PC-9 (cell line): Measurements from ENCODE around the gene TMEM18. TPM values are rescaled to one million over a fixed set of nuclear protein-coding genes. Genes with fewer than 3 reads are reported as not detected.
A peak's percentile ranks its signal among the peaks of the same experiment; 100 is the strongest.

Source experiments
- BruUV-seq: library from RNA; stranded (reverse); fragments of 400-500 nt; replicated peaks from 2 replicates; lab custom pipeline; 2021; lab: Mats Ljungman, UMichigan
- CTCF ChIA-PET: fragments of 300-600 bp; sonication (Branson Sonifier 250); formaldehyde crosslinking; loops from one replicate; lab custom pipeline; 2022; ENCODE audit warnings: antibody characterized with exemption; lab: Charles Lee
- POLR2A ChIA-PET: fragments of 300-600 bp; sonication (Branson Sonifier 250); formaldehyde crosslinking; loops from one replicate; lab custom pipeline; 2022; ENCODE audit warnings: antibody characterized with exemption; ENCODE audit not compliant: unreplicated experiment; lab: Charles Lee
- DNase-seq, 2 experiments: peaks; one replicate each; pipeline versions ENCODE4 v3.0.0 to v3.0.0-alpha.2; 2015 to 2022; ENCODE audit warnings: mixed read lengths in 1 of 2
- H2AFZ ChIP-seq: fragments of 200-600 bp; sonication (generic); 2 replicates; pipeline ENCODE4 v1.8.1; 2017; ENCODE audit warnings: antibody characterized with exemption
- H3F3A ChIP-seq: fragments of 200-600 bp; sonication (generic); 2 replicates; pipeline ENCODE4 v1.8.1; 2017; ENCODE audit warnings: antibody characterized with exemption, mild to moderate bottlenecking, low read depth; ENCODE audit not compliant: insufficient read depth
- H3K27ac ChIP-seq: fragments of 200-600 bp; sonication (generic); 2 replicates; pipeline ENCODE4 v1.6.1; 2016; ENCODE audit warnings: mixed run types
- H3K27me3 ChIP-seq: fragments of 200-600 bp; sonication (generic); 2 replicates; pipeline ENCODE4 v1.6.1; 2016; ENCODE audit warnings: low read depth, mixed run types; ENCODE audit not compliant: insufficient read depth
- H3K36me3 ChIP-seq: fragments of 200-600 bp; sonication (generic); 2 replicates; pipeline ENCODE4 v1.6.1; 2016; ENCODE audit warnings: low read depth, mixed run types
- H3K4me1 ChIP-seq: fragments of 200-600 bp; sonication (generic); replicated peaks from 2 replicates; pipeline ENCODE4 v1.6.1; 2016; ENCODE audit warnings: mixed run types; ENCODE audit not compliant: insufficient read depth
- H3K4me2 ChIP-seq: fragments of 200-600 bp; sonication (generic); 2 replicates; pipeline ENCODE4 v1.6.1; 2017; ENCODE audit warnings: mixed run types
- H3K4me3 ChIP-seq: fragments of 200-600 bp; sonication (generic); 2 replicates; pipeline ENCODE4 v1.6.1; 2016; ENCODE audit warnings: mixed run types
- H3K79me2 ChIP-seq: fragments of 200-600 bp; sonication (generic); 2 replicates; pipeline ENCODE4 v1.6.1; 2017; ENCODE audit warnings: low read depth, mixed run types
- H3K9me2 ChIP-seq: fragments of 200-600 bp; sonication (generic); 2 replicates; pipeline ENCODE4 v1.8.1; 2017; ENCODE audit warnings: mild to moderate bottlenecking; ENCODE audit not compliant: insufficient read depth
- H3K9me3 ChIP-seq: fragments of 200-600 bp; sonication (generic); 2 replicates; pipeline ENCODE4 v1.8.1; 2016; ENCODE audit warnings: low read depth; ENCODE audit not compliant: insufficient read depth
- H4K20me1 ChIP-seq: fragments of 200-600 bp; sonication (generic); 2 replicates; pipeline ENCODE4 v1.8.1; 2017; ENCODE audit not compliant: insufficient read depth
- CTCF ChIP-seq: fragments of 200-600 bp; sonication (generic); conservative IDR thresholded peaks from 2 replicates; pipeline ENCODE4 v1.6.1; 2017; ENCODE audit warnings: mixed run types, antibody characterized with exemption, mild to moderate bottlenecking, moderate library complexity
- EZH2 ChIP-seq: fragments of 200-600 bp; sonication (generic); IDR thresholded peaks from 2 replicates; pipeline ENCODE4 v1.8.0; 2017; ENCODE audit warnings: antibody characterized with exemption, low read depth
- intact Hi-C: fragments of 100-400 bp; cut with micrococcal nuclease; formaldehyde crosslinking; loops from one replicate; pipeline ENCODE4 v1.10.0; 2022; ENCODE audit not compliant: unreplicated experiment
- total RNA-seq: library from RNA; stranded (reverse); gene quantifications from 2 replicates; pipeline ENCODE4 v1.2.3, GENCODE V29; 2021

TMEM18 gene
- total RNA-seq, 1 experiment from 2014 or later, result 30.5 TPM

DNA sequence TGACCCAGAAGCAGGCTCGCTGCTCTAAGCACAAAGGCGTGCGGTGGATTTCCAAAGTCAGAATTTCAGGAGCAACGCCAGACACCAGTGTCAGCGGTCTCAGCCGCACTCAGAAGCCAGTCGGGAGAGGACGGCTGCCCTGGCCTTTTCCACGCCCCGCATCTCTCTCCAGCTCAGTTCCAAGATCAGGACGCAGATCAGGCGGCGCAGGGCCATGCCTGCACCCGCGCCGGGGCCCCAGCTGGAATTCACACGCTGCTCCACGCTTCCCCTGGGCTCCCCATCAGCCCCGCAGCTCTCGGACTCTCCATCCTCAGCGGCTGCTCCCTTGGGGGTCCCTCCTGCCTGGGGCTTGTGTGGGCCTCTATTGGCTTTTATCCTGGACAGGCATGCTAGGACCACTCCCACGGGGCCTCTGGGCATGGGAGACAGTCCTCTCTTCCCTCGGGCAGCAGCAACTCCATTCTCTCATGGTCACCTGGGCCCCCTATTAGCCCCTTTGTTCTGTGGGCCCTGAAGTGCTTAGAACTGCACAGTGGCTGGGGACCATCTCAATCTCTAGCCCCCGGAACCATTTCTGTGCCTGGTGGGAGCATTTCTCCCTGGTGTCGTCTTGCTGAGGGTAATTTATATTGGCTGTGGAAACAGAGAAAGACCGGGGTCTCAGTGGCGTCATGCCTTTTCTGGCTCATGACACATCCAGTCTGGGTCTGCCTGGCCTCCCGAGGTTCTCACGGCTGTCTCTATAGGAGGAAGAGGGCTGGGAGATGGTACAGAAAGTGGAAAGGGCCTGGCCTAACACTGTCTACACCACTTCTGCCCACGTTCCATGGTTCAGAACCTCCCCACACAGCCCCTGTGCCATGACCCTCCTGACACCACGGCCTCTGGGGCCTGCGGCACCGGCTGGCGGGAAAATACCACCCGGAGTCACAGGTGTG lies 14.9 kb upstream of the TMEM18 start:
- H3K79me2 ChIP-seq, result no peaks in the 10 kb centered on the region
- no peaks in the 10 kb centered on the region for H3K36me3 ChIP-seq
- H3K4me1 ChIP-seq, result no peaks in the 10 kb centered on the region; the same call in 1 of the 2 replicates
- peaks cover 76% of the 10 kb centered on the region for H3K27me3 ChIP-seq
- H3K9me3 ChIP-seq, result no peaks in the 10 kb centered on the region
- CTCF ChIA-PET, result no interaction called here
- H3K4me2 ChIP-seq, result no peak overlapping the region
- intact Hi-C loops, result no loop called here
- H3K9me2 ChIP-seq, result no peaks in the 10 kb centered on the region
- no peak overlapping the region for H3K27ac ChIP-seq
- no peaks in the 10 kb centered on the region for H3F3A ChIP-seq
- no peaks in the 10 kb centered on the region for H4K20me1 ChIP-seq
- no peak overlapping the region for H2AFZ ChIP-seq
- H3K4me3 ChIP-seq, result no peak overlapping the region
- POLR2A ChIA-PET, result no interaction called here
- no TSS peak for BruUV-seq
- DNase-seq, result peak in 1 of 2 experiments; percentile 27
- TF ChIP-seq EZH2 (no peak), CTCF (no peak)

- intact Hi-C loops, result no loop called here
- Histone ChIP-seq H4K20me1 (no peaks in the 10 kb centered on the region), H3K4me3 (no peak overlapping the region), H3F3A (no peaks in the 10 kb centered on the region), H3K36me3 (no peaks in the 10 kb centered on the region), H3K9me2 (no peaks in the 10 kb centered on the region), H3K27me3 (peaks cover 76% of the 10 kb centered on the region), H3K27ac (no peak overlapping the region), H3K4me1 (no peaks in the 10 kb centered on the region; the same call in 1 of the 2 replicates), H3K4me2 (no peak overlapping the region), H3K79me2 (no peaks in the 10 kb centered on the region), H3K9me3 (peaks cover 6% of the 10 kb centered on the region; the same call in 1 of the 2 replicates), H2AFZ (no peak overlapping the region)
- TF ChIP-seq CTCF, result no peak
- no peak for TF ChIP-seq EZH2
- ChIA-PET POLR2A (interaction anchor here (0.7 kb wide), 1 partner anchor 550 kb away, joined by 3 read pairs; no protein-coding TSS in a partner anchor), CTCF (no interaction called here)
- BruUV-seq, result no TSS peak
- DNase-seq, result no peak
Observed at GRCh38 chr2:690799-691198, 13.6 kb upstream of the TMEM18 start.

DNA sequence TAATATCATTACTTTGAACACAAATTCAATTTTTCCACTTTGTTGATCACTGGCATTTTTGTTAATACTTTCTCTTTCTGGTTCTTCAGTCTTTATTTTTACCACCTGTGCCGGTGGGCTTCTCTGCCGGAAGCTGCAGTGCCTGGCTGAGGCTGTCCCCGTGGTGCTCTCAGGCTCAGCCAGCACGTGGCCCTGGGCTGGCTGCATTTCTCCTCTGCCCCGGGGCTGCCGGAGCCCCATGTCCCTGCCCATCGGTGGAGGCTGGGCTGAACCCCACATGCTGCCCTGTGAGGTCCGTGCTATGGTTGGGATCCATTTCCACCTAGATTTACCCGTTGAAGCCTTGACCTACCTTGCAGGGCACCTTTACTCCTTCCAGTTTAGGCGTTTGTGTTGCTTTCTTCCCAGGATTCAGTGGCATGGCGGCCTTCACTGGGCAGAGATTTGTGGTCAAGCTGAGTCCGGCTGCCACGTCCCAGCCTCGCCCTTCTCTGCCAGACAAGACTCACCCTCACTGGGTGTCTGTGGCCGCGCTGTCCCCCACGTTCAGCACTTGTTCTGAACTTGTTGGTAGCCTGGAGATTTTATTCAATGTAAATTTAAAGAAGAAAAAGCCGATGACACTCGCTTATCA lies 12.8 kb upstream of the TMEM18 start:
- Histone ChIP-seq H3K79me2 (no peaks in the 10 kb centered on the region), H3K27ac (no peak overlapping the region), H4K20me1 (no peaks in the 10 kb centered on the region), H3K4me1 (no peaks in the 10 kb centered on the region; the same call in 1 of the 2 replicates), H3F3A (no peaks in the 10 kb centered on the region), H3K9me3 (peaks cover 6% of the 10 kb centered on the region; the same call in 1 of the 2 replicates), H3K4me2 (peak overlapping the region; percentile 32; the same call in 1 of the 2 replicates), H3K4me3 (no peak overlapping the region), H3K36me3 (no peaks in the 10 kb centered on the region), H3K9me2 (no peaks in the 10 kb centered on the region), H2AFZ (no peak overlapping the region; the same call in 1 of the 2 replicates), H3K27me3 (peaks cover 70% of the 10 kb centered on the region)
- TF ChIP-seq EZH2 (no peak), CTCF (no peak)
- BruUV-seq, result no TSS peak
- intact Hi-C loops, result no loop called here
- ChIA-PET CTCF (no interaction called here), POLR2A (interaction anchor here (0.7 kb wide), 1 partner anchor 549 kb away, joined by 3 read pairs; no protein-coding TSS in a partner anchor)
- DNase-seq, result no peak
